HG03060 (cell line): Measurements from ENCODE around the gene TXLNG.

Experiments used
- ATAC-seq: cut with Tn5 transposase; IDR thresholded peaks from one replicate; pipeline ENCODE4 v1.9.1; 2021; ENCODE audit warnings: low read depth, moderate number of reproducible peaks; ENCODE audit not compliant: unreplicated experiment

Gene TXLNG

DNA sequence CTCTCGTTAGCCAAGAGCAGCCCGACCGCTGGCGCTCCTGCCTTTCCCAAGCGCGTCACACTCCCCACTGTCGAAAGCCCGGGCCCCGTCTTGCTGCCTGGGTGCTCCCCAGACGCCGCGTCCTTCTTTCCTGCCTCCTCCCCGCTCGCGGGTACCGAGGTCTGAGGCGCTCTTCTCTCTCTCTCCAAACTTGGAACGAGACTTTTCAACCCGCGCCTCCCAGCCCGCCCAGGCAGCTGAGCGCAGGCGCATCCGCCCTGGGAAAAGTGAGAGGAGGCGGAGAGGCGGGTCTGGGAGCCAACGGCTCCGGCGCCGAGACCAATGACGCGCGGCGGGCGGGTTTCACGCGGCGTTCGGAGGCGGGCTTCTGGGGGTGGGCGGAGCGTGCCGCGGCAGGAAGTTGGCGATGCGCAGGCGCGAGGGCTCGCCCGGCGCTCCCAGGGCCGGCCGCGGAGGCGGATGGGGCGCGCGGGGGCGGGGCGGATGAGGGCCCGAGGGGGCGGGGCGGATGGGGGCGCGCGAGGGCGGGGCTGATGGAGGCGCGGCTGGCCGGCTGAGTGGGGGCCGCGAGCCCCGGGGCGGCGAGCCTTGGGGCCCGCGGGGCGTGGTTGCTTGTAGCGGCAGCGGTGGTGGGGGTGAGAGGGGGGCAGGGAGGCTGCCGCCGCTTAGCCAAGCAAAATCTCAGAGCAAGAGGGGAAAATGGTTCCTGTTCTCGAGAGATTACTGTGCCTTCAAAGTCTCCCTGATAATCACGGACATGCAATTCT, 84.0 kb downstream of the TXLNG start, which contains the start of gene RBBP7:
TSS of gene RBBP7 (minus strand) at position 268 of the 767 bp plus-strand sequence. CDS start 309 bp downstream, outside the sequence.
- ATAC-seq = no peak

- ATAC-seq = no peak
These were observed 84.9 kb downstream of the TXLNG start for GRCh38 chrX:16870862-16871815.

GRCh38 chrX:16873106-16873505, 86.8 kb downstream of the TXLNG start:
- ATAC-seq = no peak

- no peak for ATAC-seq
These were observed 88.3 kb downstream of the TXLNG start for GRCh38 chrX:16874458-16875095.

- no peak for ATAC-seq
These were observed 90.4 kb downstream of the TXLNG start for GRCh38 chrX:16876696-16877095.

GRCh38 chrX:16882169-16882568, 95.9 kb downstream of the TXLNG start:
- no peak for ATAC-seq

DNA sequence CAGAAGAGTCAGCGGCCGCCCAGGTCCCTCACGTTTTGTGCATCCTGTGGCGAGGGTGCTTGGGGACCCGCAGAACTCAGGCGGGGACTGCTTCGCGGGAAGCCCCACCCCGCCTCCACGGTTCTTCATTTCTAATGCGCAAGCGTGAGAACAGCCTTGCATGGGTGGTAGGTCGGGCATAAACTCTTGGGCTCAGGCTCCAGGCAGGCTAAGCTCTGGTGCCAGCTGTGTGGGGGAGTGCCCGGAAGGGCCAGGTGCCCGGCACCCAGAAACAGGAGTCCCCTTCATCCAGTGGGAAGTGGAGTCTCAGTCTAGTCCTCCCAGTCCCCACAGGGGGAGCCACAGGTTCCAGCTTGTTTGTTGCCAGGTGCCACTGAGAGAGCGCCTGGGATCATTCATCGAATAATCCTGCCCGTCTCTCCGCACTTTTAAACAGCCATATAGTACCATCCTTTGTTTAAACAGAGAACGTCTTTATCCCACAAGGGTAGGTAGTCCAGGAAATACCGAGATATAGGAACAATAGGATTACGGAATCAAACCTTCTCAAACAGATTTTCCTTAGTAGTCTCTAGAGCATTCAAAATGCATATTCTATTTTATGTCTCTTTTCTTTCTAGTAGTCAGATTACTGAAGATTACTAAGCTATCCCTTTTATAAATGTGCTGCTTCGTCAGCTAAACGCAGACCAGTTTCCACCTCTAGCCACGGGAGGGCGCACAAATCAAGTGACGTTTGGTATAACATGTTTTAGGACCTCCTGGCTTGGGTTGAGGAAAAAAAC, 96.6 kb downstream of the TXLNG start:
- ATAC-seq = no peak

GRCh38 chrX:16883487-16883804, 97.2 kb downstream of the TXLNG start:
- no peak for ATAC-seq

DNA sequence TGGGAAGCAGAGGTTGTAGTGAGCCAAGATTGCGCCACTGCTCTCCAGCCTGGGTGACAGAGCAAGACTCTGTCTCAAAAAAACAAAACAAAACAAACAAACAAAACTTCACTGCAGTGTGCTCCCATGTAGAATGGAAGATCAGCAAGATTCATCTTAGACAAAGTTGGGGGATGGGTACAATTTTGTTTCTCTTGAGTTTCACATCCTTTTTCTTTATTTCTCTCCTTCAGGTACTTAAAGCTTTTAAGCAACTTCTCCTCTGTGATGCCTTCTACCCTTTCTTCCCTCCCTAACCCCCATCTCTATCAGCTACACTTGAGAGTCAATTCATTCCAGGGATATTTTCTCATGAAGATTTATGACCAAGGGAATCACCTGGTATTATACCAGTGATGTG, 99.4 kb downstream of the TXLNG start:
- ATAC-seq = no peak

- ATAC-seq = no peak
These were observed 106.5 kb downstream of the TXLNG start for GRCh38 chrX:16892504-16893362.
